Keratinocyte (primary cell): ENCODE data around the gene ELF1. TPM values are rescaled to one million over a fixed set of nuclear protein-coding genes. Genes with fewer than 3 reads are reported as not detected.

Source experiments
- DNase-seq: peaks from one replicate; pipeline ENCODE4 v3.0.0-alpha.2; 2011; ENCODE audit warnings: low read depth, missing footprints, low spot score
- FAIRE-seq: peaks from 2 replicates; lab custom pipeline; 2011; peaks lifted over from hg19 to GRCh38; lab: Jason Lieb, UNC
- H2AFZ ChIP-seq: 2 replicates; pipeline ENCODE4 v1.6.0; 2012; ENCODE audit warnings: low read length, control low read depth, inconsistent platforms; ENCODE audit not compliant: control insufficient read depth
- H3K27ac ChIP-seq: 2 replicates; pipeline ENCODE4 v1.5.1; 2011; ENCODE audit warnings: low read length; ENCODE audit not compliant: control insufficient read depth, insufficient read depth
- H3K27me3 ChIP-seq: 3 replicates; pipeline ENCODE4 v1.6.0; 2011; ENCODE audit warnings: low read length; ENCODE audit not compliant: control insufficient read depth, insufficient read depth; ENCODE audit errors: extremely low read depth
- H3K36me3 ChIP-seq, 2 experiments: 2 replicates in 1 of 2; 3 replicates in 1 of 2; pipeline ENCODE4 v1.5.1; 2011; ENCODE audit warnings: low read length in 2 of 2, mild to moderate bottlenecking in 1 of 2; ENCODE audit not compliant: control insufficient read depth in 2 of 2, insufficient read depth in 2 of 2; ENCODE audit errors: extremely low read depth in 1 of 2
- H3K4me1 ChIP-seq: 3 replicates; pipeline ENCODE4 v1.5.1; 2011; ENCODE audit warnings: low read length; ENCODE audit not compliant: control insufficient read depth, insufficient read depth; ENCODE audit errors: extremely low read depth
- H3K4me2 ChIP-seq: 3 replicates; pipeline ENCODE4 v1.6.0; 2011; ENCODE audit warnings: low read depth, low read length; ENCODE audit not compliant: control insufficient read depth, insufficient read depth; ENCODE audit errors: extremely low read depth
- H3K4me3 ChIP-seq, 3 experiments: fragments of 200-600 bp in 1 of 3; sonication (generic) in 1 of 3; 2 replicates in 2 of 3; 3 replicates in 1 of 3; pipeline ENCODE4 v1.5.1; 2011 to 2016; ENCODE audit warnings: low read length in 3 of 3, mild to moderate bottlenecking in 3 of 3, control low read depth in 2 of 3, inconsistent platforms in 1 of 3, low read depth in 1 of 3, mixed read lengths in 1 of 3, mixed run types in 1 of 3, moderate library complexity in 1 of 3; ENCODE audit not compliant: control insufficient read depth in 2 of 3, insufficient read depth in 2 of 3; ENCODE audit errors: extremely low read depth in 1 of 3
- H3K79me2 ChIP-seq: 2 replicates; pipeline ENCODE4 v1.6.0; 2012; ENCODE audit warnings: low read length; ENCODE audit not compliant: control insufficient read depth, insufficient read depth
- H3K9ac ChIP-seq: 3 replicates; pipeline ENCODE4 v1.6.0; 2011; ENCODE audit warnings: low read length; ENCODE audit not compliant: control insufficient read depth, insufficient read depth; ENCODE audit errors: extremely low read depth
- H3K9me1 ChIP-seq: 3 replicates; pipeline ENCODE4 v1.6.0; 2011; ENCODE audit warnings: low read length; ENCODE audit not compliant: control insufficient read depth, insufficient read depth; ENCODE audit errors: extremely low read depth
- H3K9me3 ChIP-seq: 2 replicates; pipeline ENCODE4 v1.5.1; 2012; ENCODE audit warnings: low read depth, low read length; ENCODE audit not compliant: control insufficient read depth
- H4K20me1 ChIP-seq: 3 replicates; pipeline ENCODE4 v1.6.0; 2011; ENCODE audit warnings: low read length; ENCODE audit not compliant: control insufficient read depth, insufficient read depth; ENCODE audit errors: extremely low read depth
- CTCF ChIP-seq, 3 experiments: IDR thresholded peaks in 1 of 3; conservative IDR thresholded peaks in 1 of 3; optimal IDR thresholded peaks in 1 of 3; 2 replicates in 2 of 3; 3 replicates in 1 of 3; pipeline versions ENCODE3 to v1.5.1; 2011; ENCODE audit warnings: low read length in 3 of 3, mild to moderate bottlenecking in 3 of 3, moderate library complexity in 2 of 3, control low read depth in 1 of 3, inconsistent platforms in 1 of 3; ENCODE audit not compliant: insufficient read depth in 2 of 3; ENCODE audit errors: extremely low read depth in 1 of 3
- EZH2 ChIP-seq: IDR thresholded peaks from one replicate; pipeline ENCODE4 v1.6.1; 2012; ENCODE audit warnings: inconsistent platforms, mild to moderate bottlenecking, low read length, moderate library complexity
- dilution Hi-C: fragments of 300-500 bp; cut with MboI; formaldehyde crosslinking; loops from one replicate; pipeline ENCODE4 v1.7.0; 2020; ENCODE audit warnings: low sequenced_read_pairs; ENCODE audit not compliant: extremely low pct_ligation_motif_present
- polyA plus RNA-seq, 5 experiments: library from polyadenylated mRNA; depleted of rRNA in 3 of 5; stranded (reverse) in 3 of 5; stranded (forward) in 1 of 5; unstranded in 1 of 5; fragments of >200 nt; gene quantifications; 1 replicate in 1 of 5; 2 replicates in 3 of 5; 3 replicates in 1 of 5; pipeline versions ENCODE4 v1.2.1 to v1.2.3, GENCODE V29; 2011 to 2012; ENCODE audit warnings: missing spikeins in 2 of 5, low read depth in 1 of 5, low replicate concordance in 1 of 5

ELF1 gene
- polyA plus RNA-seq, 1 donor (not counting 4 experiments of a cell fraction or from before 2014, with no cell fraction given), result 57.6 TPM

GRCh38 chr13:41004875-41005693 lies 14.0 kb downstream of the ELF1 start:
- dilution Hi-C loops, result no loop called here
- Histone ChIP-seq H3K27me3 (no peaks in the 10 kb centered on the region), H3K79me2 (peaks cover 92% of the 10 kb centered on the region), H2AFZ (no peak overlapping the region), H4K20me1 (no peaks in the 10 kb centered on the region), H3K4me1 (peaks cover 21% of the 10 kb centered on the region), H3K4me2 (no peak overlapping the region), H3K9me1 (no peaks in the 10 kb centered on the region), H3K9me3 (no peaks in the 10 kb centered on the region), H3K27ac (no peak overlapping the region), H3K9ac (no peak overlapping the region), H3K36me3 (no peaks in the 10 kb centered on the region), H3K4me3 (no peak overlapping the region)
- FAIRE-seq, result peak; percentile 13
- DNase-seq, result no peak
- TF ChIP-seq EZH2 (no peak), CTCF (optimal IDR thresholded peaks at IDR 0.05 in 1 of 3, IDR thresholded peaks at IDR 0.05 in 1 of 3, conservative IDR thresholded peaks at IDR 0.05 in 1 of 3; ENCODE audit: extremely low read depth in 1 of 3, insufficient read depth in 2 of 3, low read length in 3 of 3) (no peak)

- no peak for FAIRE-seq
Observed at GRCh38 chr13:41002606-41003005, 16.5 kb downstream of the ELF1 start.

More at GRCh38 chr13:41002606-41003005, 16.5 kb downstream of the ELF1 start:
- no peaks in the 10 kb centered on the region for H3K9me3 ChIP-seq
- H4K20me1 ChIP-seq, result no peaks in the 10 kb centered on the region
- H3K79me2 ChIP-seq, result peaks cover 96% of the 10 kb centered on the region
- peaks cover 8% of the 10 kb centered on the region for H3K4me1 ChIP-seq
- no peaks in the 10 kb centered on the region for H3K36me3 ChIP-seq
- no peaks in the 10 kb centered on the region for H3K9me1 ChIP-seq
- no peak for TF ChIP-seq EZH2
- no peak for TF ChIP-seq CTCF (optimal IDR thresholded peaks at IDR 0.05 in 1 of 3, IDR thresholded peaks at IDR 0.05 in 1 of 3, conservative IDR thresholded peaks at IDR 0.05 in 1 of 3; ENCODE audit: extremely low read depth in 1 of 3, insufficient read depth in 2 of 3, low read length in 3 of 3)
- no peak overlapping the region for H2AFZ ChIP-seq
- no peak overlapping the region for H3K9ac ChIP-seq
- no peak for DNase-seq
- dilution Hi-C loops, result no loop called here
- H3K4me3 ChIP-seq, result no peak overlapping the region
- no peaks in the 10 kb centered on the region for H3K27me3 ChIP-seq
- H3K27ac ChIP-seq, result no peak overlapping the region
- no peak overlapping the region for H3K4me2 ChIP-seq
